Ishikawa (cell line): ENCODE measurements around the gene DST.

Experiments
- CREB1 ChIP-seq: IDR thresholded peaks from 2 replicates; pipeline ENCODE4 v1.6.1; 2012; ENCODE audit warnings: low read depth
- EP300 ChIP-seq: IDR thresholded peaks from 2 replicates; pipeline ENCODE4 v1.6.1; 2012; ENCODE audit warnings: borderline replicate concordance
- NFIC ChIP-seq: IDR thresholded peaks from 2 replicates; pipeline ENCODE4 v1.6.1; 2012
- RAD21 ChIP-seq: IDR thresholded peaks from 2 replicates; pipeline ENCODE4 v1.6.1; 2012; ENCODE audit warnings: low read depth
- TAF1 ChIP-seq: IDR thresholded peaks from 2 replicates; pipeline ENCODE4 v1.6.1; 2012; ENCODE audit warnings: low read depth, mild to moderate bottlenecking
- TF ChIP-seq, protein P1 (sequence below): IDR thresholded peaks from 2 replicates; pipeline ENCODE4 v1.6.1; 2012; ENCODE audit warnings: low read depth, mild to moderate bottlenecking
- TF ChIP-seq, protein P2 (sequence below): IDR thresholded peaks from 2 replicates; pipeline ENCODE4 v1.6.1; 2012
- TF ChIP-seq, protein P3 (sequence below): IDR thresholded peaks from 2 replicates; pipeline ENCODE4 v1.6.1; 2012

DNA sequence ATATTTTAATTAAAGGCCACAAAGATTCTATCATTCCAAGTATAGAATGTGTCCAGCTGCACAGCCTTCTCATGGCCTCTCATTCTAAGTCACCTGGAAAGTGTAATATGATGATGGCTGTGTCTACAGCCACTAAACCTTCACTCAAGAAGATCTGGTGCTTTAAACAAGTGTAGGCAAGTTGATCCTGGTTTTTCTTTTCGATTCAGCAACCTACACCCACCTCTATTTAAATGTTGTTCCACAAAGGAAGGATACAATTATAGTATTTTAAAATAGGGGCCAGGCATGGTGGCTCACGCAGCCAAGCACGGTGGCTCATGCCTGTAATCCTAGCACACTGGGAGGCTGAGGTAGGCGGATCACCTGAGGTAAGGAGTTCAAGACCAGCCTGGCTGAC, 25.5 kb upstream of the DST start:
- TF ChIP-seq, protein P1, sequence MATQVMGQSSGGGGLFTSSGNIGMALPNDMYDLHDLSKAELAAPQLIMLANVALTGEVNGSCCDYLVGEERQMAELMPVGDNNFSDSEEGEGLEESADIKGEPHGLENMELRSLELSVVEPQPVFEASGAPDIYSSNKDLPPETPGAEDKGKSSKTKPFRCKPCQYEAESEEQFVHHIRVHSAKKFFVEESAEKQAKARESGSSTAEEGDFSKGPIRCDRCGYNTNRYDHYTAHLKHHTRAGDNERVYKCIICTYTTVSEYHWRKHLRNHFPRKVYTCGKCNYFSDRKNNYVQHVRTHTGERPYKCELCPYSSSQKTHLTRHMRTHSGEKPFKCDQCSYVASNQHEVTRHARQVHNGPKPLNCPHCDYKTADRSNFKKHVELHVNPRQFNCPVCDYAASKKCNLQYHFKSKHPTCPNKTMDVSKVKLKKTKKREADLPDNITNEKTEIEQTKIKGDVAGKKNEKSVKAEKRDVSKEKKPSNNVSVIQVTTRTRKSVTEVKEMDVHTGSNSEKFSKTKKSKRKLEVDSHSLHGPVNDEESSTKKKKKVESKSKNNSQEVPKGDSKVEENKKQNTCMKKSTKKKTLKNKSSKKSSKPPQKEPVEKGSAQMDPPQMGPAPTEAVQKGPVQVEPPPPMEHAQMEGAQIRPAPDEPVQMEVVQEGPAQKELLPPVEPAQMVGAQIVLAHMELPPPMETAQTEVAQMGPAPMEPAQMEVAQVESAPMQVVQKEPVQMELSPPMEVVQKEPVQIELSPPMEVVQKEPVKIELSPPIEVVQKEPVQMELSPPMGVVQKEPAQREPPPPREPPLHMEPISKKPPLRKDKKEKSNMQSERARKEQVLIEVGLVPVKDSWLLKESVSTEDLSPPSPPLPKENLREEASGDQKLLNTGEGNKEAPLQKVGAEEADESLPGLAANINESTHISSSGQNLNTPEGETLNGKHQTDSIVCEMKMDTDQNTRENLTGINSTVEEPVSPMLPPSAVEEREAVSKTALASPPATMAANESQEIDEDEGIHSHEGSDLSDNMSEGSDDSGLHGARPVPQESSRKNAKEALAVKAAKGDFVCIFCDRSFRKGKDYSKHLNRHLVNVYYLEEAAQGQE: no peak
- TF ChIP-seq TAF1 (no peak), RAD21 (no peak), CREB1 (no peak), NFIC (no peak), EP300 (no peak)
- TF ChIP-seq, protein P2, sequence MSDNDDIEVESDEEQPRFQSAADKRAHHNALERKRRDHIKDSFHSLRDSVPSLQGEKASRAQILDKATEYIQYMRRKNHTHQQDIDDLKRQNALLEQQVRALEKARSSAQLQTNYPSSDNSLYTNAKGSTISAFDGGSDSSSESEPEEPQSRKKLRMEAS: no peak
- TF ChIP-seq, protein P3, sequence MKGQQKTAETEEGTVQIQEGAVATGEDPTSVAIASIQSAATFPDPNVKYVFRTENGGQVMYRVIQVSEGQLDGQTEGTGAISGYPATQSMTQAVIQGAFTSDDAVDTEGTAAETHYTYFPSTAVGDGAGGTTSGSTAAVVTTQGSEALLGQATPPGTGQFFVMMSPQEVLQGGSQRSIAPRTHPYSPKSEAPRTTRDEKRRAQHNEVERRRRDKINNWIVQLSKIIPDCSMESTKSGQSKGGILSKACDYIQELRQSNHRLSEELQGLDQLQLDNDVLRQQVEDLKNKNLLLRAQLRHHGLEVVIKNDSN: no peak
